ENCODE results near the gene VSTM4.

DNA sequence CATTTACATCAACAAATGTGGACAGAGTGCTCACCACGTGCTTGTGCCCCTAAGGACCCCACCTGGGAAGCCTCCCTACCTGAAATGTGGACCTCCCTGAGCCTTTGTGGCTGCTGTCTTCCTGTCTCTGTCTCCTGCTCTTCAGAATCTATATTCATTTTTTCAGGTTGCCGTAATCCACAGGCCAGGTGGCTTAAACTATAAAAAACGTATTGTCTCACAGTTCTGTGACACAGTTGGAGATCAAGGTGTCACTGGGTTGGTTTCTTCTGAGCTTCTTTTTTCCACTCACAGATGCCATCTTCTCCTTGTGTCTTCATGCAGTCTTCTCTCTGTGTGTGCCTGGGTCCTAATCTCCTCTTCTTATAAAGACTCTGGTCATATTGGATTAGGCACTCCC is 5.6 kb upstream of the VSTM4 start:
- TF ChIP-seq, protein P1, sequence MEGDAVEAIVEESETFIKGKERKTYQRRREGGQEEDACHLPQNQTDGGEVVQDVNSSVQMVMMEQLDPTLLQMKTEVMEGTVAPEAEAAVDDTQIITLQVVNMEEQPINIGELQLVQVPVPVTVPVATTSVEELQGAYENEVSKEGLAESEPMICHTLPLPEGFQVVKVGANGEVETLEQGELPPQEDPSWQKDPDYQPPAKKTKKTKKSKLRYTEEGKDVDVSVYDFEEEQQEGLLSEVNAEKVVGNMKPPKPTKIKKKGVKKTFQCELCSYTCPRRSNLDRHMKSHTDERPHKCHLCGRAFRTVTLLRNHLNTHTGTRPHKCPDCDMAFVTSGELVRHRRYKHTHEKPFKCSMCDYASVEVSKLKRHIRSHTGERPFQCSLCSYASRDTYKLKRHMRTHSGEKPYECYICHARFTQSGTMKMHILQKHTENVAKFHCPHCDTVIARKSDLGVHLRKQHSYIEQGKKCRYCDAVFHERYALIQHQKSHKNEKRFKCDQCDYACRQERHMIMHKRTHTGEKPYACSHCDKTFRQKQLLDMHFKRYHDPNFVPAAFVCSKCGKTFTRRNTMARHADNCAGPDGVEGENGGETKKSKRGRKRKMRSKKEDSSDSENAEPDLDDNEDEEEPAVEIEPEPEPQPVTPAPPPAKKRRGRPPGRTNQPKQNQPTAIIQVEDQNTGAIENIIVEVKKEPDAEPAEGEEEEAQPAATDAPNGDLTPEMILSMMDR (IDR thresholded peaks at IDR 0.05; ENCODE audit: low read depth, low read length, poor library complexity, severe bottlenecking) = no peak
- TF ChIP-seq EZH2phosphoT487 (IDR thresholded peaks at IDR 0.05; ENCODE audit: borderline replicate concordance, low read length) = no peak

Data from DOHH2 (cell line).